K562 (cell line): ENCODE measurements around the gene PCDH8.

ENCODE experiments used
- GATA2 ChIP-seq: sonication (generic); formaldehyde crosslinking; IDR thresholded peaks from 2 replicates; pipeline ENCODE4 v1.4.0; 2020; ENCODE audit warnings: mild to moderate bottlenecking, missing genetic modification reagents
- NFE2L1 ChIP-seq: fragments of 450-650 bp; IDR thresholded peaks from 2 replicates; pipeline ENCODE4 v1.6.1; 2016; ENCODE audit warnings: missing genetic modification characterization, low read depth, mild to moderate bottlenecking, missing compliant biosample characterization, moderate library complexity, borderline replicate concordance
- POLR2AphosphoS2 ChIP-seq: IDR thresholded peaks from 2 replicates; pipeline ENCODE4 v1.6.1; 2012; ENCODE audit warnings: low read length, improper control_type of control experiment
- ZNF232 ChIP-seq: sonication (generic); formaldehyde crosslinking; IDR thresholded peaks from 2 replicates; pipeline ENCODE4 v1.8.0; 2022; ENCODE audit warnings: mild to moderate bottlenecking, missing genetic modification reagents
- ZNF778 ChIP-seq: fragments of 450-650 bp; formaldehyde crosslinking; IDR thresholded peaks from 2 replicates; pipeline ENCODE4 v1.4.0; 2020; ENCODE audit warnings: mild to moderate bottlenecking, moderate library complexity

GRCh38 chr13:52837850-52838249 lies 10.6 kb downstream of the PCDH8 start:
- no peak for TF ChIP-seq ZNF778 (CRISPR knock-in tag)
- no peak for TF ChIP-seq ZNF232 (CRISPR knock-in tag)
- no peak for TF ChIP-seq NFE2L1 (tag)
- no peak for TF ChIP-seq POLR2AphosphoS2
- no peak for TF ChIP-seq GATA2 (CRISPR knock-in tag)
